Neural crest cell (in vitro differentiated cells): ENCODE results near the gene PLXNC1. TPM values are rescaled to one million over a fixed set of nuclear protein-coding genes. Genes with fewer than 3 reads are reported as not detected.

Experiments
- DNase-seq: peaks from one replicate; pipeline ENCODE4 v3.0.0; 2021; ENCODE audit warnings: low read depth, mixed read lengths, low spot score
- H3K27ac Mint-ChIP-seq: one replicate; pipeline ENCODE4 v1.8.0; 2021; ENCODE audit warnings: mild to moderate bottlenecking, mixed read lengths; ENCODE audit not compliant: unreplicated experiment
- H3K27me3 Mint-ChIP-seq: 2 replicates; pipeline ENCODE4 v1.8.0; 2021; ENCODE audit warnings: low read depth, mild to moderate bottlenecking, mixed read lengths
- H3K36me3 Mint-ChIP-seq: 2 replicates; pipeline ENCODE4 v1.8.0; 2021; ENCODE audit warnings: low read depth, mild to moderate bottlenecking, mixed read lengths
- H3K4me1 Mint-ChIP-seq: 2 replicates; pipeline ENCODE4 v1.8.0; 2021; ENCODE audit warnings: mixed read lengths
- H3K4me3 Mint-ChIP-seq: one replicate; pipeline ENCODE4 v1.8.0; 2021; ENCODE audit warnings: mild to moderate bottlenecking, mixed read lengths
- H3K9me3 Mint-ChIP-seq: 2 replicates; pipeline ENCODE4 v1.8.0; 2021; ENCODE audit warnings: mixed read lengths
- CTCF ChIP-seq: fragments of 200-600 bp; sonication (generic); conservative IDR thresholded peaks from 2 replicates; pipeline ENCODE4 v1.5.0; 2021; ENCODE audit warnings: antibody characterized with exemption, mild to moderate bottlenecking
- total RNA-seq: library from RNA; stranded (reverse); gene quantifications from 2 replicates; pipeline ENCODE4 v1.2.1, GENCODE V29; 2021

Gene PLXNC1
- total RNA-seq, 1 donor from 2014 or later = 5.8 TPM

- Mint-ChIP-seq H3K4me1 (peaks cover 14% of the 10 kb centered on the region), H3K36me3 (no peaks in the 10 kb centered on the region), H3K9me3 (no peaks in the 10 kb centered on the region), H3K27ac (no peak overlapping the region), H3K4me3 (no peak overlapping the region), H3K27me3 (no peaks in the 10 kb centered on the region)
- TF ChIP-seq CTCF = no peak
- no peak for DNase-seq
These were observed 23.2 kb downstream of the PLXNC1 start for GRCh38 chr12:94171595-94171930.

- Mint-ChIP-seq H3K4me1 (peaks cover 14% of the 10 kb centered on the region), H3K9me3 (no peaks in the 10 kb centered on the region), H3K27me3 (no peaks in the 10 kb centered on the region), H3K36me3 (no peaks in the 10 kb centered on the region), H3K27ac (no peak overlapping the region), H3K4me3 (no peak overlapping the region)
- TF ChIP-seq CTCF = no peak
- no peak for DNase-seq
These were observed 23.7 kb downstream of the PLXNC1 start for GRCh38 chr12:94172031-94172430.

GRCh38 chr12:94172973-94173372, 24.6 kb downstream of the PLXNC1 start:
- peaks cover 2% of the 10 kb centered on the region for H3K36me3 Mint-ChIP-seq
- no peaks in the 10 kb centered on the region for H3K27me3 Mint-ChIP-seq
- no peak overlapping the region for H3K27ac Mint-ChIP-seq
- H3K9me3 Mint-ChIP-seq = peaks cover 1% of the 10 kb centered on the region
- no peak for TF ChIP-seq CTCF
- H3K4me1 Mint-ChIP-seq = peaks cover 7% of the 10 kb centered on the region
- H3K4me3 Mint-ChIP-seq = no peak overlapping the region
- DNase-seq = no peak

- no peak overlapping the region for H3K4me3 Mint-ChIP-seq
- no peaks in the 10 kb centered on the region for H3K27me3 Mint-ChIP-seq
- no peak for TF ChIP-seq CTCF
- no peak for DNase-seq
- peaks cover 6% of the 10 kb centered on the region for H3K36me3 Mint-ChIP-seq
- no peak overlapping the region for H3K27ac Mint-ChIP-seq
- peaks cover 6% of the 10 kb centered on the region for H3K9me3 Mint-ChIP-seq
- no peaks in the 10 kb centered on the region for H3K4me1 Mint-ChIP-seq
These were observed 25.4 kb downstream of the PLXNC1 start for GRCh38 chr12:94173660-94174265.

- no peak for TF ChIP-seq CTCF
- DNase-seq = no peak
- Mint-ChIP-seq H3K36me3 (peaks cover 6% of the 10 kb centered on the region), H3K9me3 (peaks cover 6% of the 10 kb centered on the region), H3K4me1 (no peaks in the 10 kb centered on the region), H3K27me3 (no peaks in the 10 kb centered on the region), H3K27ac (no peak overlapping the region), H3K4me3 (no peak overlapping the region)
These were observed 26.2 kb downstream of the PLXNC1 start for GRCh38 chr12:94174576-94174975.
